GM19238 (cell line): ENCODE results near the gene APOC3.
A peak's percentile ranks its signal among the peaks of the same experiment; 100 is the strongest.
"Not testable (repeated sequence)": the region's sequence is repeated elsewhere in the genome, so short reads cannot be mapped to it uniquely, and the experiment has no call there.

Source experiments
- DNase-seq: peaks from one replicate; pipeline ENCODE4 v3.0.0; 2011; ENCODE audit warnings: low spot score; ENCODE audit not compliant: insufficient read length

Gene APOC3

GRCh38 chr11:116829525-116830183 lies at the start of gene APOC3:
Gene APOC3 (plus strand): TSS chr11:116829907. CDS start chr11:116830583, 676 bp downstream.
- DNase-seq: no peak

DNA sequence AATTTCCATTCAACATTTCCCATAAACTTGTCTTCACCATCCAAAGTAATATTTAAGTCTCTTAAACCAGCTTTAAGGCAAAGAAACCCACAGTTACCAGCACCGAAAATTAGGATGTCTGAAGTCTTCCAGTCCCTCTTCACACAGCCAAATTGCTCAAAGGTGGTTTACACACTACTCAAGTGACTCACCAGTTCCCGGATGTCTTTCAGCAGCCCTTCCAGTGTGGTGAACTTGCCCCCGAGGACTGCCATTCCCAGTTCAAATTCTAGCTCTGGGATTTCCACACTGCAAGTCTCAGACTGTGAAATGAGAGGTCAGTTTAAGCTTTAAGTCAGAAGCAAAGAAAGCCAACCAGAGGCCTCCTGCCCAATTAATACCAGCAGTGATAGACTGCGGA lies 47.0 kb upstream of the APOC3 start:
- DNase-seq: no peak

DNA sequence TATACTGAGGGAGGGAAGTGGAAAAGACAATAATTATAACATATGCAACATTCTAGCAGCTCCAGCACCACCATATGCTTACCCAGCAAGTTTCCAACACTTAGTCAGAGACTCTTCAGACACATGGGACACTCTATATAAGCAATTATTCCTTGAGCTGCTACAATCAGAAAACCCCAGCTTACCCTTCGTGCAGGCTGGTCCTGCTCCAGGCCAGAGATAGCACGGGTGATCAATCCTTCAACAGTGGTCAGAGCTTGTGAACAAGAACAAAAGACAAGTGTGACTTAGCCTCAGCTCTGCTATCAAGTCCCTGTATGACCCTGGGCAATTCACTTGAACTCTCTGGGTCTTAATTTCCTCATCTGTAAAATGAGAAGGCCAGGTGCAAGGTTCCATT lies 43.4 kb upstream of the APOC3 start:
- DNase-seq: no peak

DNA sequence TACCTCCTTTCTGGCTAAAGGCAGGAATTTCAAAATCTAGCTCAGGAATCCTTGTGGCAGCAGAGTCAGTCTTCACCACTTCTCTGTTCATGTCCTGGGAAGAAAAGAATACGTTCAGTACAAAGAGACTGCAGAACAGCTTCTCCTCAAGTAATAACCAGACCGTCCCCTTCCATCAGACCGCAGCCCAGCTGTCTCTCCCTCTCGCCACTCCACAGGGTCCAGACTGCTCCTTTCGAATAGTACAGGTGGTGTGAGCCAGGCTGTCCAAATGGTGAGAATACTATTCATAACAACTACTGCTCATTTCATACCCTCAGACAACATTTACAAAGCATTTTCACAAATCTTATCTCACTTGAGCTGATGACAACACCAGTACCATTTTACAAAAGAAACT lies 42.7 kb upstream of the APOC3 start:
- no peak for DNase-seq

- DNase-seq: no peak
Observed at GRCh38 chr11:116787436-116787785, 42.3 kb upstream of the APOC3 start.

DNA sequence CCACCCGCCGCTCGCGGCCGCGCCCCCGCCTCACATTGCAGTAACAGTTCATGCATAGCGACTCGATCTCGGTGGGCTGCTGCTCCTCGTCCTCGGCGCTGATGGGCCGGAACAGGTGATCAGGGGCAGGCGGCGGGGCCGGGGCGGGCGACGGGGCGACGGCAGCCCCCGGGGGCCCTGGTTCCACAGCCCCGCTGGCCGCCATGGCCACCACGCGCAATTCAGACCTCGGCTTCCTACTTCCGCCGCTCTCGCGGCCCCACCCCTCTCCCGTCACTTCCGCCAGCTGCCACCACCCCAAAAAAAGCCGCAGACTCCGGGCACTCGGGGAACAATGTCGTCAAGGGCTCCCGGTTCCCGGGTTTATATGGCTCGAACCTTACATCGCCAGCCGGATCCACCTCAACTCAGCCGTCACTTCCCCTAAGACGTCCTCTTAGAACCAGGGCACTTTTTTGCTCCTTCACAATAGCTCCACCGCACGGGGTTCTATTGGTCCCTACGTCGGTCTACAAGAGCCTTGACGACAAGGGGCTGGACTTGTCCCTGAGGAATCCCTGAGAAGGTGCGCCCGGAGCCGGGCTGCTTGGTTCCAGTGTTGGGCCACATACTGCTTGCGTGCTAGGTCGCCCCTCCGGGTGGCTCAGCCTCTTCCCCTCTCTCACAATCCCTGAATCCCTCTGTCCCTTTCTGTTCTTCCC lies 41.8 kb upstream of the APOC3 start, which contains the start of gene ZPR1:
Gene ZPR1 (minus strand): TSS at position 238 of the 701 bp plus-strand sequence. CDS start 33 bp downstream, at position 205.
- DNase-seq: peak; percentile 91

DNA sequence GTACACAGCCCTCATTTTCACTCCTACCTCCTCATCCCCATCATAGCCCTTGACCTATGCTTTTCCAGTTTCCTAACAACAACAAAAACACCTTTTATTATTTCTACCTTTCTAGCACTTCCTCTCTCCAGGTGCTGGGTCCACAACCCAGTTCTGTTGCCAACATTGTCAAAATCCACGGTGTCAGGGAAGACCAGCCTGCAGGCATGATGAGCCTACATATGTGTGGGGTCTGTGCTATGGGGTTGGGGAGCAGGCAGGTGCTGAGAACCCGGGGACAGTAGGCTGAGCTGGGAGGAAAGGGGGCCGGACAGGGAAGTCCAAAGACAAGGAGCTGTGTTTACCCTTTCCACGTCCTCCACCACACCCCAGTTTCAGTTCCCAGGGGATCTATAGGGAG lies 41.2 kb upstream of the APOC3 start:
- no peak for DNase-seq

- no peak for DNase-seq
Observed at GRCh38 chr11:116788975-116789374, 40.7 kb upstream of the APOC3 start.

GRCh38 chr11:116790167-116791001 lies 39.3 kb upstream of the APOC3 start:
- no peak for DNase-seq

DNA sequence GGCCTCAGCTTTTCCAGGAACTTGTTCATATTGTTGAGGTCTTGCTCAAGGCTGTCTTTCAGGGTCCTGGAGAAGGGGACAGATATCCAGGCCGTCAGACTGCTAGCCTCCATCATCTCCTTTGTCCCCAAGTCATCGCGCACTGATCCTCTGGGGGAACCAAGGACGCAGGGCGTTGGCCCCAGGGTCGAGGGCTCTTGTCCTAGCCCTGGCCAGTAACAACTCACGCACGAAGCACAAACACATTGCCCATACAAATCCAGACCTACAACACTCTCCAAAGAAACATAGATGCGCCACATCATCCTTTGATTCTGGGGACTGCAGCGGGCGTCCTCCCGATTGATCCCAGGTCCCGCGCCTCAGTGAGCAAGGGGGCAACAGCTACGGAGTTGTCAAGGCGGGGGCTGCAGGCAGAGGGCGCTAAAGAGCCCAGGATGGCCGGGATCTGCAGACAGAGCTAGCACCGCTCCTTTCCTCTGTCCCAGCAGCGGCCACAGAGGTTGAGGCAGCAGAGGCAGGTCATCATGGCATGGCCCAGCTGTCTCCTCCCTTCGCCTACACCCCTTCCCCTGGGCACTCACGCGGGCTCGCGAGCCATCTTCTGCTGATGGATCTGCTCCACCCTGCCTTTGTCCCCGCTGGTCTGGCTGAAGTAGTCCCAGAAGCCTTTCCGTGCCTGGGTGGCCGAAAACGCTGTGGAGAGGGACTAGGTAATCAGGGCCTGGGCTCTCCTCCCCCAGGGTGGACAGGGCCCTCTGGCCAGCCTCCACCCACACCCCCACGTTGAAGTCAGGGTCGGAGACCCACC lies 38.5 kb upstream of the APOC3 start:
- DNase-seq: peak; percentile 75

DNA sequence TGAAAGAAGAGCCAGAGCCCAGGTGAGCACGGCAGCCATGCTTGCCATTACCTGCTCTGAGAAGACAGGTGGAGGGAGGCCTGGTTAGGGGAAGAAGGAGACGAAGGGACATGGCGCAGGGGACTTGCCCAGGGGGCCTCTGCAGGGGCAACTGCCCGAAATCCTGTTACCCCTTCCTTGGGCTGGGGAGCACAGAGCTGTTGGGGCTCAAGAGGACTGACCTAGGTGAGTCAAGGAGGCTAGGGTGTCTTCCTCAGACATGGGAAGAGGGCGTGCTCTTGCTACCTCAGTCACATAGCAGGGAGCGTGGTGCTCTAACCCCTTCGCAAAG lies 37.9 kb upstream of the APOC3 start, which contains the start of gene APOA5:
Gene APOA5 (minus strand): TSS at position 67 of the 331 bp plus-strand sequence. CDS start 19 bp downstream, at position 48.
- DNase-seq: no peak

DNA sequence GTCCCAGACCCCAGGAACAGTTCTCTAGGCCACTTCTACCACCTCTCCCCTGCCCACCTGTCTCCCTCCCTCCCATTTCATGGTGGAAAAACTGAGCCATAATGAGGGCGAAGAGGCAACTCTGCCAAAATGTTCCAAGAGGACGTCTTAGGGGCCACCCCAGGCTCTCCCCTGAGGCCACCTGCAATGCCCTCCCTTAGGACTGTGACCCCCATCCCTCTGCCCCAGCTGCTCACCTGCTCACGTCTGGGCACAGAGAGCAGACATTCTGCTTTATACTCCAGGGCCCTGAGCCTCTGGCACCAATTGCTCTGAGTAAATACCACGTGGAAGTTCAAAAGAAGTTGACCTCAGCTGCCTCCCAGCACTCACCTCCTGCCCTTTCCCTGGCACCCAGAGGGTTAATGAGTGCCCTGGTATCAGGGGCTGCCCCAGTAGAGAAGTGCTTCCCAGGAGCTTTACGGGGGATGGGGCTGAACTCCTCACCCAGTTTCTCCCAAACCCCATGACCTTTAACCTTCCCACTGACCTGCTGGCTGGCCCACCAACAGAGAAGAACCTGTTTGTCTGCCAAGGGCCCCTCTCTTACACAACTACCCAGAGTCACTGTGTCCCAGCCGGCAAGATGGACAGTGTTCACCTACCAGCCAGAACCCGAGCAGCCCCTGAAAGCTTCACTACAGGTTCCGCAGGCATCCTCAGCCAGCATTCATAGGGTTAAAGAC lies 37.4 kb upstream of the APOC3 start:
- DNase-seq: no peak

GRCh38 chr11:116792869-116793771 lies 36.6 kb upstream of the APOC3 start:
- no peak for DNase-seq

DNA sequence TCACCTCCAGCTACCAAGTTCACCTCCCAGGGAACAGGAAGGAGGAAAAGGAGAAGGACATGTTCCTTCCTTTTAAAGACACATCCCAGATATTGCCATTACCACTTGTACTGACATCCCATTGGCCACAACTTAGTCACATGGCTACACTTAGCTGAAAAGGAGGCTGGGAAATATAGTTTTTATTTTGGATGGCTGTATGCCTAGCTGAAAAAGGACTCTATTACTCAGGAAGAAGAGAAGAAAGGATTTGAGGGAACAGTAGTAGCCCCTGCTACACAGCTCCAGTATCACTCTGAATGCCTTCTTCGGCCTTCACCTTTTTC lies 36.0 kb upstream of the APOC3 start:
- DNase-seq: no peak

DNA sequence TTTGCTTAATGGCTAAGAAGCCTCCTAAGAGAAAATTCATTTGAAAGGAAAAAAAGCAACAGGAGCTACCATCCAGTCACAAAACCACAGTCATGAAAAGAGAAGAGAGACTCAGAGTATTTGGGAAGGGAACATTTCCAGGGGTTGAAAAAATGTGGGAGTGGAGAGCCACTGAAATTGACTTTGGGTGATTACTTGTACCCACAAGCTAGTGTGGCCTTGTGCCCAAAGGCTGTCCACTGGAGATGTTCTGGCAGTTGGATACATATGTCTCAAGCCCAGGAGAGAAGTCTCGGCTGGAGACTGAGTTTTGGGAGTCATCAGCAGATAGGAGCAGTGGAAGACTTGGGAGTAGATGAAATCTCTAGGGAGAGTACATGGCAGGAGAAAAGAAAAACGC lies 34.9 kb upstream of the APOC3 start:
- DNase-seq: no peak

- no peak for DNase-seq
Observed at GRCh38 chr11:116796548-116796947, 33.2 kb upstream of the APOC3 start.

- no peak for DNase-seq
Observed at GRCh38 chr11:116797816-116798215, 31.9 kb upstream of the APOC3 start.

DNA sequence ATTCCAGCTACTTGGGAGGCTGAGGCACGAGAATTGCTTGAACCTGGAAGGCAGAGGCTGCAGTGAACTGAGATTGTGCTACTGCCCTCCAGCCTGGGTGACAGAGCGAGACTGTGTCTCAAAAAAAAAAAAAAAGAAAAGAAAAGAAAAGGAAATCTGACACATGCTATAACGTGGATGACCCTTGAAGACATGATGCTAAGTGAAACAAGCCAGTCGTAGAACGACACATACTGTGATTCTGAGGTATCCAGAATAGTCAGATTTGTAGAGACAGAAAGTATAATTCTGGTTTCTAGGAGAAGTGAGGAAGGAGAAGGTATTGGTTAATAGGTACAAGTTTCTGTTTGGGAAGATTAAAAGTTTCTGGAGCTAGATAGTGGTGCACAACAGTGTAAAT lies 31.3 kb upstream of the APOC3 start:
- no peak for DNase-seq

- DNase-seq: no peak
Observed at GRCh38 chr11:116800610-116801009, 29.1 kb upstream of the APOC3 start.

- not testable (repeated sequence) for DNase-seq
Observed at GRCh38 chr11:116801662-116802061, 28.0 kb upstream of the APOC3 start.
